ENCODE results near the gene AGBL3. TPM values are rescaled to one million over a fixed set of nuclear protein-coding genes. Genes with fewer than 3 reads are reported as not detected.

The AGBL3 gene
- 1.8 TPM for polyA plus RNA-seq (2013, experiment 1 of 2)
- 2.9 TPM for polyA plus RNA-seq (2013, experiment 2 of 2)

GRCh38 chr7:134986363-134987251 lies at the start of gene AGBL3:
TSS of gene AGBL3 (plus strand) at chr7:134986508. CDS start at chr7:134987934, 1,426 bp downstream.
- H3K4me1 ChIP-seq (ENCODE audit: control insufficient read depth, insufficient read depth, low read length, poor library complexity, severe bottlenecking) = peaks cover 5% of the 10 kb centered on the region
- peak within 1 kb of the TSS; percentile 72 for H3K4me3 ChIP-seq (ENCODE audit: extremely low read depth, insufficient read depth, low read length, poor library complexity, severe bottlenecking)
- peaks cover 2% of the 10 kb centered on the region for H3K36me3 ChIP-seq (ENCODE audit: control insufficient read depth, insufficient read depth, low read length)
- peak within 1 kb of the TSS; percentile 76 for H3K27ac ChIP-seq (ENCODE audit: low read depth, low read length, severe bottlenecking)
- no peaks in the 10 kb centered on the region for H3K9me3 ChIP-seq (ENCODE audit: control insufficient read depth, low read length)
- 2 to 3% methylated on average over 58 to 63 of the region's 70 CpGs for WGBS, 2 experiments (ENCODE audit: insufficient coverage in 2 of 2)

- H3K4me1 ChIP-seq (ENCODE audit: control insufficient read depth, insufficient read depth, low read length, poor library complexity, severe bottlenecking) = peaks cover 58% of the 10 kb centered on the region
- 51 to 64% methylated on average over 3 of the region's 3 CpGs for WGBS, 2 experiments (ENCODE audit: insufficient coverage in 2 of 2)
- peak overlapping the region; percentile 16 for H3K27ac ChIP-seq (ENCODE audit: low read depth, low read length, severe bottlenecking)
- no peak overlapping the region for H3K4me3 ChIP-seq (ENCODE audit: extremely low read depth, insufficient read depth, low read length, poor library complexity, severe bottlenecking)
- peaks cover 85% of the 10 kb centered on the region for H3K36me3 ChIP-seq (ENCODE audit: control insufficient read depth, insufficient read depth, low read length)
- H3K9me3 ChIP-seq (ENCODE audit: control insufficient read depth, low read length) = no peaks in the 10 kb centered on the region
These were observed 49.3 kb upstream of the AGBL3 start for GRCh38 chr7:134936893-134937510.

GRCh38 chr7:134938141-134938540 lies 48.2 kb upstream of the AGBL3 start:
- H3K36me3 ChIP-seq (ENCODE audit: control insufficient read depth, insufficient read depth, low read length) = peaks cover 78% of the 10 kb centered on the region
- no peak overlapping the region for H3K27ac ChIP-seq (ENCODE audit: low read depth, low read length, severe bottlenecking)

GRCh38 chr7:134939136-134939535 lies 47.2 kb upstream of the AGBL3 start:
- Histone ChIP-seq H3K27ac (ENCODE audit: low read depth, low read length, severe bottlenecking) (no peak overlapping the region), H3K36me3 (ENCODE audit: control insufficient read depth, insufficient read depth, low read length) (peaks cover 72% of the 10 kb centered on the region), H3K4me3 (ENCODE audit: extremely low read depth, insufficient read depth, low read length, poor library complexity, severe bottlenecking) (no peak overlapping the region), H3K9me3 (ENCODE audit: control insufficient read depth, low read length) (no peaks in the 10 kb centered on the region), H3K4me1 (ENCODE audit: control insufficient read depth, insufficient read depth, low read length, poor library complexity, severe bottlenecking) (peaks cover 51% of the 10 kb centered on the region)
- 92 to 97% methylated on average over 3 to 4 of the region's 4 CpGs for WGBS, 2 experiments (ENCODE audit: insufficient coverage in 2 of 2)

More at GRCh38 chr7:134938141-134938540, 48.2 kb upstream of the AGBL3 start:
- Histone ChIP-seq H3K4me3 (ENCODE audit: extremely low read depth, insufficient read depth, low read length, poor library complexity, severe bottlenecking) (no peak overlapping the region), H3K9me3 (ENCODE audit: control insufficient read depth, low read length) (no peaks in the 10 kb centered on the region), H3K4me1 (ENCODE audit: control insufficient read depth, insufficient read depth, low read length, poor library complexity, severe bottlenecking) (peaks cover 51% of the 10 kb centered on the region)
- WGBS, 2 experiments (ENCODE audit: insufficient coverage in 2 of 2) = 94 to 97% methylated on average over 3 to 4 of the region's 4 CpGs

GRCh38 chr7:134940729-134941128 lies 45.6 kb upstream of the AGBL3 start:
- Histone ChIP-seq H3K4me3 (ENCODE audit: extremely low read depth, insufficient read depth, low read length, poor library complexity, severe bottlenecking) (no peak overlapping the region), H3K4me1 (ENCODE audit: control insufficient read depth, insufficient read depth, low read length, poor library complexity, severe bottlenecking) (peaks cover 51% of the 10 kb centered on the region), H3K36me3 (ENCODE audit: control insufficient read depth, insufficient read depth, low read length) (peaks cover 70% of the 10 kb centered on the region), H3K27ac (ENCODE audit: low read depth, low read length, severe bottlenecking) (peak overlapping the region; percentile 78), H3K9me3 (ENCODE audit: control insufficient read depth, low read length) (no peaks in the 10 kb centered on the region)

GRCh38 chr7:134941185-134941900 lies 45.0 kb upstream of the AGBL3 start:
- WGBS, 2 experiments (ENCODE audit: insufficient coverage in 2 of 2) = 8 to 47% methylated on average over 1 to 2 of the region's 3 CpGs
- H3K4me3 ChIP-seq (ENCODE audit: extremely low read depth, insufficient read depth, low read length, poor library complexity, severe bottlenecking) = no peak overlapping the region
- peaks cover 69% of the 10 kb centered on the region for H3K36me3 ChIP-seq (ENCODE audit: control insufficient read depth, insufficient read depth, low read length)
- peaks cover 44% of the 10 kb centered on the region for H3K4me1 ChIP-seq (ENCODE audit: control insufficient read depth, insufficient read depth, low read length, poor library complexity, severe bottlenecking)
- H3K9me3 ChIP-seq (ENCODE audit: control insufficient read depth, low read length) = no peaks in the 10 kb centered on the region
- H3K27ac ChIP-seq (ENCODE audit: low read depth, low read length, severe bottlenecking) = peak overlapping the region; percentile 78

GRCh38 chr7:134941952-134942351 lies 44.4 kb upstream of the AGBL3 start:
- 93 to 94% methylated on average over 4 of the region's 5 CpGs for WGBS, 2 experiments (ENCODE audit: insufficient coverage in 2 of 2)
- Histone ChIP-seq H3K4me3 (ENCODE audit: extremely low read depth, insufficient read depth, low read length, poor library complexity, severe bottlenecking) (no peak overlapping the region), H3K27ac (ENCODE audit: low read depth, low read length, severe bottlenecking) (peak overlapping the region; percentile 78), H3K9me3 (ENCODE audit: control insufficient read depth, low read length) (no peaks in the 10 kb centered on the region), H3K36me3 (ENCODE audit: control insufficient read depth, insufficient read depth, low read length) (peaks cover 66% of the 10 kb centered on the region), H3K4me1 (ENCODE audit: control insufficient read depth, insufficient read depth, low read length, poor library complexity, severe bottlenecking) (peaks cover 39% of the 10 kb centered on the region)

- Histone ChIP-seq H3K4me3 (ENCODE audit: extremely low read depth, insufficient read depth, low read length, poor library complexity, severe bottlenecking) (no peak overlapping the region), H3K9me3 (ENCODE audit: control insufficient read depth, low read length) (no peaks in the 10 kb centered on the region), H3K27ac (ENCODE audit: low read depth, low read length, severe bottlenecking) (no peak overlapping the region), H3K36me3 (ENCODE audit: control insufficient read depth, insufficient read depth, low read length) (peaks cover 68% of the 10 kb centered on the region), H3K4me1 (ENCODE audit: control insufficient read depth, insufficient read depth, low read length, poor library complexity, severe bottlenecking) (peaks cover 33% of the 10 kb centered on the region)
- 100% methylated on average over 2 of the region's 9 CpGs; no CpG with 5 or more reads in 1 of the 2 experiments for WGBS, 2 experiments (ENCODE audit: insufficient coverage in 2 of 2)
These were observed 43.4 kb upstream of the AGBL3 start for GRCh38 chr7:134942690-134943466.

- no peaks in the 10 kb centered on the region for H3K9me3 ChIP-seq (ENCODE audit: control insufficient read depth, low read length)
- no peak overlapping the region for H3K4me3 ChIP-seq (ENCODE audit: extremely low read depth, insufficient read depth, low read length, poor library complexity, severe bottlenecking)
- H3K27ac ChIP-seq (ENCODE audit: low read depth, low read length, severe bottlenecking) = no peak overlapping the region
- peaks cover 69% of the 10 kb centered on the region for H3K36me3 ChIP-seq (ENCODE audit: control insufficient read depth, insufficient read depth, low read length)
- H3K4me1 ChIP-seq (ENCODE audit: control insufficient read depth, insufficient read depth, low read length, poor library complexity, severe bottlenecking) = peaks cover 29% of the 10 kb centered on the region
- 90 to 100% methylated on average over 2 of the region's 3 CpGs for WGBS, 2 experiments (ENCODE audit: insufficient coverage in 2 of 2)
These were observed 42.4 kb upstream of the AGBL3 start for GRCh38 chr7:134943785-134944400.

- Histone ChIP-seq H3K9me3 (ENCODE audit: control insufficient read depth, low read length) (no peaks in the 10 kb centered on the region), H3K36me3 (ENCODE audit: control insufficient read depth, insufficient read depth, low read length) (peaks cover 80% of the 10 kb centered on the region), H3K4me1 (ENCODE audit: control insufficient read depth, insufficient read depth, low read length, poor library complexity, severe bottlenecking) (peaks cover 15% of the 10 kb centered on the region), H3K4me3 (ENCODE audit: extremely low read depth, insufficient read depth, low read length, poor library complexity, severe bottlenecking) (no peak overlapping the region), H3K27ac (ENCODE audit: low read depth, low read length, severe bottlenecking) (no peak overlapping the region)
- 90 to 95% methylated on average over 2 to 3 of the region's 3 CpGs for WGBS, 2 experiments (ENCODE audit: insufficient coverage in 2 of 2)
These were observed 40.6 kb upstream of the AGBL3 start for GRCh38 chr7:134945691-134946090.

All from mesodermal cell (in vitro differentiated cells).